Gastrocnemius medialis (tissue), 4 donors: ENCODE results near the gene POLN. TPM values are rescaled to one million over a fixed set of nuclear protein-coding genes. Genes with fewer than 3 reads are reported as not detected.
"Not testable (repeated sequence)": the region's sequence is repeated elsewhere in the genome, so short reads cannot be mapped to it uniquely, and the experiment has no call there.

Experiments
- ATAC-seq, 2 donors: fragments of 150-250 bp; one replicate each; pipeline ENCODE4 v1.9.1; 2016
- DNase-seq, 2 donors: peaks; one replicate each; pipeline ENCODE4 v3.0.0-alpha.2; 2019
- H3K27ac ChIP-seq, 4 donors: fragments of 200-600 bp; sonication (generic); 1 replicate in 1 of 4; 2 replicates in 3 of 4; pipeline ENCODE4 v1.5.1; 2016 to 2018; ENCODE audit warnings: mild to moderate bottlenecking in 2 of 4, moderate library complexity in 1 of 4
- H3K27me3 ChIP-seq, 3 donors: fragments of 200-600 bp; sonication (generic) in 2 of 3; 1 replicate in 1 of 3; 2 replicates in 2 of 3; pipeline versions ENCODE4 v1.5.1 to v1.6.0; 2016 to 2019; ENCODE audit warnings: mild to moderate bottlenecking in 1 of 3, moderate library complexity in 1 of 3
- H3K36me3 ChIP-seq, 2 donors: fragments of 200-600 bp; sonication (generic) in 1 of 2; one replicate each; pipeline ENCODE4 v1.5.1; 2017 to 2018
- H3K4me1 ChIP-seq, 2 donors: fragments of 200-600 bp; sonication (generic) in 1 of 2; one replicate each; pipeline ENCODE4 v1.5.1; 2016 to 2017; ENCODE audit warnings: mild to moderate bottlenecking in 2 of 2
- H3K4me3 ChIP-seq, 4 donors: fragments of 200-600 bp; sonication (generic) in 3 of 4; 1 replicate in 1 of 4; 2 replicates in 3 of 4; pipeline ENCODE4 v1.5.1; 2016 to 2019; ENCODE audit warnings: mild to moderate bottlenecking in 2 of 4
- H3K9me3 ChIP-seq, 3 donors: fragments of 200-600 bp; sonication (generic) in 2 of 3; 1 replicate in 1 of 3; 2 replicates in 2 of 3; pipeline ENCODE4 v1.5.1; 2016 to 2019
- POLR2A ChIP-seq, 2 donors: fragments of 450-650 bp; IDR thresholded peaks; one replicate each; pipeline ENCODE4 v1.6.1; 2017; ENCODE audit warnings: antibody characterized with exemption in 2 of 2, mild to moderate bottlenecking in 2 of 2, moderate library complexity in 2 of 2
- in situ Hi-C, 4 donors: fragments of 200-750 bp; cut with MboI; loops; one replicate each; pipeline versions ENCODE4 v1.15.0 to v1.8.0; 2017; ENCODE audit warnings: low sequenced_read_pairs in 4 of 4
- intact Hi-C: fragments of 100-400 bp; cut with DNase I; formaldehyde crosslinking; loops from one replicate; pipeline ENCODE4 v1.15.1; 2023; ENCODE audit warnings: low total_unique reads
- total RNA-seq, 4 donors: library from RNA; depleted of rRNA; stranded (reverse); fragments of >200 nt; gene quantifications; one replicate each; pipeline versions ENCODE4 v1.1.0 to v1.2.3, GENCODE V29; 2016
- TF ChIP-seq, protein P1 (sequence below), 5 experiments: fragments of 450-650 bp in 3 of 5; fragments of 200-600 bp in 2 of 5; sonication (generic) in 2 of 5; IDR thresholded peaks in 4 of 5; conservative IDR thresholded peaks in 1 of 5; 1 replicate in 4 of 5; 2 replicates in 1 of 5; pipeline ENCODE4 v1.5.1; 2016 to 2019; ENCODE audit warnings: antibody characterized with exemption in 5 of 5, mild to moderate bottlenecking in 3 of 5, moderate library complexity in 3 of 5

Gene POLN
- total RNA-seq, 4 donors from 2014 or later = 0.71 to 2.0 (median 0.86) TPM; not detected in 1

DNA sequence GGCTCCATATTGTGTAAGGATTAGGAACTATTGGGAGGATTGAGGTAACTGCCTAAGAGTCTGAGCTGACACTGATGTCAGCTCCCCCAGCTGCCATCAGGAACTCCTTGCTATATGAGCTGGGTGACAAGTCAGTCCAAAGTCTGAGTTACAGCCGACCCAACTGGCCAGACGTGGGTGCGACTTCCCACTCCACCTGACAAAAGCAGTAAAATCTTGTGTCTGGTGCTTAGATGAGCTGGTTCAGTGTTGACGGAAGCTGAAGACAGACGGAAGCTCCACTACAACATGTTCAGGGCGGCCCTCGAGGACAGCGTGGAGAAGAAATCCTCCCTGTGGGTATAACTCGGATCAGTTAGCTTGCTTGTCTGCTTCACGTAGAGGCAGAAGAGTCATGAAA, 205.6 kb downstream of the POLN start:
- intact Hi-C loops = no loop called here
- ATAC-seq (no peak), DNase-seq (no peak)
- Histone ChIP-seq H3K4me1 (peaks cover 0 to 10% of the 10 kb centered on the region in 2 donors), H3K36me3 (no peaks in the 10 kb centered on the region), H3K4me3 (no peak overlapping the region), H3K27ac (no peak overlapping the region), H3K27me3 (peaks cover 10 to 32% (median 23%) of the 10 kb centered on the region in 3 donors), H3K9me3 (no peaks in the 10 kb centered on the region)
- in situ Hi-C loops = no loop called here
- no peak for TF ChIP-seq POLR2A (IDR thresholded peaks at IDR 0.05)
- TF ChIP-seq, protein P1, sequence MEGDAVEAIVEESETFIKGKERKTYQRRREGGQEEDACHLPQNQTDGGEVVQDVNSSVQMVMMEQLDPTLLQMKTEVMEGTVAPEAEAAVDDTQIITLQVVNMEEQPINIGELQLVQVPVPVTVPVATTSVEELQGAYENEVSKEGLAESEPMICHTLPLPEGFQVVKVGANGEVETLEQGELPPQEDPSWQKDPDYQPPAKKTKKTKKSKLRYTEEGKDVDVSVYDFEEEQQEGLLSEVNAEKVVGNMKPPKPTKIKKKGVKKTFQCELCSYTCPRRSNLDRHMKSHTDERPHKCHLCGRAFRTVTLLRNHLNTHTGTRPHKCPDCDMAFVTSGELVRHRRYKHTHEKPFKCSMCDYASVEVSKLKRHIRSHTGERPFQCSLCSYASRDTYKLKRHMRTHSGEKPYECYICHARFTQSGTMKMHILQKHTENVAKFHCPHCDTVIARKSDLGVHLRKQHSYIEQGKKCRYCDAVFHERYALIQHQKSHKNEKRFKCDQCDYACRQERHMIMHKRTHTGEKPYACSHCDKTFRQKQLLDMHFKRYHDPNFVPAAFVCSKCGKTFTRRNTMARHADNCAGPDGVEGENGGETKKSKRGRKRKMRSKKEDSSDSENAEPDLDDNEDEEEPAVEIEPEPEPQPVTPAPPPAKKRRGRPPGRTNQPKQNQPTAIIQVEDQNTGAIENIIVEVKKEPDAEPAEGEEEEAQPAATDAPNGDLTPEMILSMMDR (IDR thresholded peaks at IDR 0.05 in 4 of 5, conservative IDR thresholded peaks at IDR 0.05 in 1 of 5) = no peak

- H3K36me3 ChIP-seq, H3K9me3 ChIP-seq, H3K27ac ChIP-seq, intact Hi-C loops, in situ Hi-C loops, DNase-seq, H3K27me3 ChIP-seq, H3K4me1 ChIP-seq, ATAC-seq, H3K4me3 ChIP-seq: not testable (repeated sequence)
Observed at GRCh38 chr4:2031161-2031560, 210.8 kb downstream of the POLN start.

DNA sequence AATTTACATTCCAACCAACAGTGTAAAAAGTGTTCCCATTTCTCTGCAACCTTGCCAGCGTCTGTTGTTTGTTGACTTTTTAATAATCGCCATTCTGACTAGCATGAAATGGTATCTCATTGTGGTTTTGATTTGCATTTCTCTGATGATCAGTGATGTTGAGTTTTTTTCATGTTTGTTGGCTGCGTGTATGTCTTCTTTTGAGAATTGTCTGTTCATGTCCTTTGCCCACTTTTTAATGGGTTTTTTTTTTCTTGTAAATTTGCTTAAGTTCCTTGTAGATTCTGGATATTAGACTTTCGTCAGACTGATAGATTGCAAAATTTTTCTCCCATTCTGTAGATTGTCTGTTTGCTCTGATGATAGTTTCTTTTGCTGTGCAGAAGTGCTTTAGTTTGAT, 214.8 kb downstream of the POLN start:
- DNase-seq, H3K4me1 ChIP-seq, H3K9me3 ChIP-seq, in situ Hi-C loops, H3K4me3 ChIP-seq, H3K36me3 ChIP-seq, H3K27me3 ChIP-seq, H3K27ac ChIP-seq, intact Hi-C loops, ATAC-seq: not testable (repeated sequence)

GRCh38 chr4:2025817-2026216, 216.1 kb downstream of the POLN start:
- no peak for DNase-seq

GRCh38 chr4:2024683-2025082, 217.2 kb downstream of the POLN start:
- ATAC-seq = no peak
- H3K4me1 ChIP-seq = no peaks in the 10 kb centered on the region

More at GRCh38 chr4:2025817-2026216, 216.1 kb downstream of the POLN start:
- TF ChIP-seq, protein P1 (IDR thresholded peaks at IDR 0.05 in 4 of 5, conservative IDR thresholded peaks at IDR 0.05 in 1 of 5) = no peak
- TF ChIP-seq POLR2A (IDR thresholded peaks at IDR 0.05) = no peak
- H3K9me3 ChIP-seq = no peaks in the 10 kb centered on the region
- intact Hi-C loops = no loop called here
- no peak overlapping the region for H3K4me3 ChIP-seq
- no peaks in the 10 kb centered on the region for H3K36me3 ChIP-seq
- no peak for ATAC-seq
- H3K4me1 ChIP-seq = no peaks in the 10 kb centered on the region
- H3K27ac ChIP-seq = no peak overlapping the region
- in situ Hi-C loops = no loop called here
- peaks cover 9 to 18% (median 15%) of the 10 kb centered on the region in 3 donors for H3K27me3 ChIP-seq

More at GRCh38 chr4:2024683-2025082, 217.2 kb downstream of the POLN start:
- Histone ChIP-seq H3K4me3 (no peak overlapping the region), H3K27me3 (peaks cover 9 to 18% (median 15%) of the 10 kb centered on the region in 3 donors), H3K36me3 (no peaks in the 10 kb centered on the region), H3K27ac (no peak overlapping the region), H3K9me3 (no peaks in the 10 kb centered on the region)
- intact Hi-C loops = no loop called here
- no peak for DNase-seq
- in situ Hi-C loops = no loop called here
- no peak for TF ChIP-seq POLR2A (IDR thresholded peaks at IDR 0.05)
- TF ChIP-seq, protein P1 (IDR thresholded peaks at IDR 0.05 in 4 of 5, conservative IDR thresholded peaks at IDR 0.05 in 1 of 5) = no peak

Other genes with a start within 250 kb of the POLN start
- 10 to 100 TPM in 3 of 4 donors, 1 to 10 TPM in 1; 8.1 to 21.1 (median 15.9) TPM for gene NELFA, start 233.1 kb downstream of the POLN start, total RNA-seq
- 1 to 10 TPM; 1.5 to 3.2 (median 1.8) TPM for gene NAT8L, start 182.8 kb downstream of the POLN start, total RNA-seq
- gene HAUS3, start within 50 bp of the POLN start, total RNA-seq = 10 to 100 TPM in 2 of 4 donors, 1 to 10 TPM in 2; 4.8 to 12.1 (median 9.5) TPM
- 10 to 100 TPM; 20.4 to 29.4 (median 27.7) TPM for gene MXD4, start 20.0 kb upstream of the POLN start, total RNA-seq
- 1 to 10 TPM; 1.8 to 6.0 (median 3.4) TPM for gene ZFYVE28, start 176.5 kb upstream of the POLN start, total RNA-seq
- not detected for gene CFAP99, start 176.8 kb upstream of the POLN start, total RNA-seq
- 10 to 100 TPM; 21.7 to 48.7 (median 34.7) TPM for gene RNF4, start 227.0 kb upstream of the POLN start, total RNA-seq